ENCODE measurements around the gene MOXD1.

DNA sequence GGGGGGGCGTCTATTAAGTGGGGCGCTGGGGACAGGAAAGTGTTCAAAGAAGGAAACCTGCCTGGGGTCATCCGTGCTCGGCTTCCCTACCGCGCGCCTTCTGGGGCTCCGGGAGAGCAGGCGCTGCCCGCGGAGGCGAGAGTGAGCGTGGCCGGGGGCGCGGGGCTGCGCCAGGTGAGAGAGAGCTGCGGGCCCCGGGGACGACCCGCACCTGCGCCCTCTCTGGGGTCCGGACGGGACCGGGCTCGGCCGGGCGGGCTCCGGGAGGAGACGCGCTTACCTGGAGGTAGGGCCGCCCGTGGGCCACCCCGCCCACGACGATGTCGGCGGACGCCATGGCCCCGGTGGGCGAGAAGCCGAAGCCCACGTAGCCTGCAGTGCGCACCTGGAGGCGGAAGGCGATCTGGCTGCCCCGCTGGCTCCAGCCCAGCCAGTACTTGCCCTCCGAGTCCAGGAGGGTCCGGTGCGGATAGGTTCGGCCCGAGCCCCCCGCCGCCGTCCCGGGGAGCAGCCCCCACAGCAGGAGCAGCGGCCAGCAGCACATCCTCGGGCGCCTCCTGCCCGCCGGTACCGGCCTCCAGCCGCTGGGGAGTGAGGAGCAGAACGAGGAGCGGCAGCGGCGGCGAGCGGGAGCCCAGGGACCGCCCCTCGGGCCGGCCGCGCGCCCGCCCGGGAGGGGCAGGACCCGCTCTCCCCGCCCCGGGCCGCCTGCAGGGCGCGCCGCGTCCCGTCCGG lies at the start of gene MOXD1:
- TF ChIP-seq, protein P1, sequence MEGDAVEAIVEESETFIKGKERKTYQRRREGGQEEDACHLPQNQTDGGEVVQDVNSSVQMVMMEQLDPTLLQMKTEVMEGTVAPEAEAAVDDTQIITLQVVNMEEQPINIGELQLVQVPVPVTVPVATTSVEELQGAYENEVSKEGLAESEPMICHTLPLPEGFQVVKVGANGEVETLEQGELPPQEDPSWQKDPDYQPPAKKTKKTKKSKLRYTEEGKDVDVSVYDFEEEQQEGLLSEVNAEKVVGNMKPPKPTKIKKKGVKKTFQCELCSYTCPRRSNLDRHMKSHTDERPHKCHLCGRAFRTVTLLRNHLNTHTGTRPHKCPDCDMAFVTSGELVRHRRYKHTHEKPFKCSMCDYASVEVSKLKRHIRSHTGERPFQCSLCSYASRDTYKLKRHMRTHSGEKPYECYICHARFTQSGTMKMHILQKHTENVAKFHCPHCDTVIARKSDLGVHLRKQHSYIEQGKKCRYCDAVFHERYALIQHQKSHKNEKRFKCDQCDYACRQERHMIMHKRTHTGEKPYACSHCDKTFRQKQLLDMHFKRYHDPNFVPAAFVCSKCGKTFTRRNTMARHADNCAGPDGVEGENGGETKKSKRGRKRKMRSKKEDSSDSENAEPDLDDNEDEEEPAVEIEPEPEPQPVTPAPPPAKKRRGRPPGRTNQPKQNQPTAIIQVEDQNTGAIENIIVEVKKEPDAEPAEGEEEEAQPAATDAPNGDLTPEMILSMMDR (conservative IDR thresholded peaks at IDR 0.05; ENCODE audit: low read depth, low read length): no peak
- no peak for TF ChIP-seq EZH2 (IDR thresholded peaks at IDR 0.05; ENCODE audit: low read length, unreplicated experiment)

Data from PC-3 (cell line).